K562 (cell line): ENCODE measurements around the gene ITPK1. TPM values are rescaled to one million over a fixed set of nuclear protein-coding genes. Genes with fewer than 3 reads are reported as not detected.

Source experiments
- ATAC-seq: fragments of 200-7000 bp; cut with Tn5 transposase; 3 replicates; pipeline ENCODE4 v1.9.1; 2020; ENCODE audit warnings: moderate library complexity
- BruUV-seq: library from RNA; stranded (reverse); fragments of 400-500 nt; replicated peaks from 2 replicates; lab custom pipeline; 2021; lab: Mats Ljungman, UMichigan
- CTCF ChIA-PET: fragments of 300-600 bp; formaldehyde crosslinking; extraction: SDS; loops from one replicate; lab custom pipeline; 2021; ENCODE audit warnings: low intra/inter-chr PET ratio; lab: Yijun Ruan, JAX
- POLR2A ChIA-PET: fragments of 300-600, 350-650 bp; sonication (Branson Sonifier 250); formaldehyde crosslinking; extraction: SDS; loops from one replicate; lab custom pipeline; 2021; ENCODE audit warnings: antibody characterized with exemption, inconsistent platforms; lab: Yijun Ruan, JAX
- DNase-seq, 4 experiments: peaks; one replicate each; pipeline versions ENCODE4 v3.0.0 to v3.0.0-alpha.2; 2011 to 2018; ENCODE audit warnings: low spot score in 3 of 4, mixed read lengths in 3 of 4; ENCODE audit errors: extremely low read depth in 1 of 4
- FAIRE-seq: peaks from 2 replicates; lab custom pipeline; 2011; peaks lifted over from hg19 to GRCh38; lab: Jason Lieb, UNC
- H2AFZ ChIP-seq: 2 replicates; pipeline ENCODE4 v1.6.0; 2011; ENCODE audit warnings: low read depth, low read length, control low read depth, inconsistent platforms
- H3K27ac ChIP-seq: fragments of 200-600 bp; 3 replicates; pipeline ENCODE4 v1.8.0; 2011; ENCODE audit warnings: low read depth, mild to moderate bottlenecking, control low read depth, inconsistent platforms, low read length, moderate library complexity, mixed read lengths; ENCODE audit errors: extremely low read depth
- H3K27me3 ChIP-seq, 2 experiments: fragments of 300-600 bp in 1 of 2; 2 replicates in 1 of 2; 3 replicates in 1 of 2; pipeline versions ENCODE4 v1.6.0 to v1.8.0; 2011; ENCODE audit warnings: inconsistent platforms in 2 of 2, low read length in 2 of 2, mild to moderate bottlenecking in 1 of 2, mixed read lengths in 1 of 2, moderate library complexity in 1 of 2; ENCODE audit not compliant: control insufficient read depth in 2 of 2, insufficient read depth in 2 of 2
- H3K36me3 ChIP-seq: fragments of 300-600 bp; 3 replicates; pipeline ENCODE4 v1.8.0; 2011; ENCODE audit warnings: mild to moderate bottlenecking, low read length, inconsistent platforms; ENCODE audit not compliant: control insufficient read depth, insufficient read depth
- H3K4me1 ChIP-seq, 2 experiments: fragments of 200-600 bp in 1 of 2; replicated peaks in 1 of 2; 2 replicates in 1 of 2; 3 replicates in 1 of 2; pipeline versions ENCODE4 v1.5.1 to v1.8.0; 2011; ENCODE audit warnings: inconsistent platforms in 2 of 2, low read length in 2 of 2, mild to moderate bottlenecking in 1 of 2, mixed read lengths in 1 of 2, moderate library complexity in 1 of 2; ENCODE audit not compliant: control insufficient read depth in 2 of 2, insufficient read depth in 2 of 2
- H3K4me2 ChIP-seq: 2 replicates; pipeline ENCODE4 v1.6.1; 2011; ENCODE audit warnings: low read length, control low read depth, inconsistent platforms, mixed read lengths; ENCODE audit not compliant: insufficient read depth
- H3K4me3 ChIP-seq: fragments of 200-600 bp; sonication (generic), shearing (Covaris generic); 2 replicates; pipeline ENCODE4 v1.5.1; 2016; ENCODE audit warnings: control low read depth, inconsistent platforms
- H3K79me2 ChIP-seq: fragments of 200-600 bp; 3 replicates; pipeline ENCODE4 v1.8.0; 2011; ENCODE audit warnings: low read length, inconsistent platforms; ENCODE audit not compliant: control insufficient read depth, insufficient read depth
- H3K9ac ChIP-seq, 2 experiments: 2 replicates each; pipeline versions ENCODE4 v1.6.0 to v1.6.1; 2011; ENCODE audit warnings: low read depth in 2 of 2, low read length in 2 of 2, control low read depth in 1 of 2, inconsistent platforms in 1 of 2, mild to moderate bottlenecking in 1 of 2, mixed read lengths in 1 of 2; ENCODE audit not compliant: insufficient read depth in 1 of 2
- H3K9me1 ChIP-seq: one replicate; pipeline ENCODE4 v1.6.0; 2011; ENCODE audit warnings: inconsistent platforms, mild to moderate bottlenecking, low read length, moderate library complexity; ENCODE audit not compliant: control insufficient read depth, insufficient read depth
- H3K9me3 ChIP-seq: replicated peaks from 2 replicates; pipeline ENCODE4 v1.5.1; 2011; ENCODE audit warnings: low read depth, low read length, inconsistent platforms; ENCODE audit not compliant: control insufficient read depth, insufficient read depth
- H4K20me1 ChIP-seq: replicated peaks from 2 replicates; pipeline ENCODE4 v1.6.1; 2011; ENCODE audit warnings: low read length, inconsistent platforms, mixed read lengths; ENCODE audit not compliant: control insufficient read depth, insufficient read depth
- ILF3 ChIP-seq: fragments of 450-650 bp; IDR thresholded peaks from 2 replicates; pipeline ENCODE4 v1.6.1; 2018; ENCODE audit warnings: antibody characterized with exemption, mild to moderate bottlenecking, moderate library complexity, borderline replicate concordance
- PHTF2 ChIP-seq: fragments of 250-450 bp; sonication (Bioruptor Pico); IDR thresholded peaks from 2 replicates; pipeline ENCODE4 v1.5.0; 2021; ENCODE audit warnings: mild to moderate bottlenecking
- PYGO2 ChIP-seq: fragments of 450-650 bp; IDR thresholded peaks from 2 replicates; pipeline ENCODE4 v1.6.1; 2016; ENCODE audit warnings: mild to moderate bottlenecking, missing genetic modification characterization, moderate library complexity, missing compliant biosample characterization
- RB1 ChIP-seq: fragments of 450-650 bp; IDR thresholded peaks from 2 replicates; pipeline ENCODE4 v1.6.1; 2017; ENCODE audit warnings: low read depth, mild to moderate bottlenecking
- RBM22 ChIP-seq: fragments of 200-400 bp; formaldehyde crosslinking; IDR thresholded peaks from 2 replicates; pipeline ENCODE4 v1.6.1; 2018; ENCODE audit warnings: low read length, low read depth; ENCODE audit not compliant: poor library complexity, severe bottlenecking
- SAP30 ChIP-seq: fragments of 200-600 bp; sonication (generic); IDR thresholded peaks from 2 replicates; pipeline ENCODE4 v1.6.1; 2012; ENCODE audit warnings: borderline replicate concordance, low read depth, mild to moderate bottlenecking, moderate library complexity, low read length, control low read depth, inconsistent platforms; ENCODE audit not compliant: insufficient read depth, poor library complexity, severe bottlenecking
- ZNF263 ChIP-seq: sonication (generic); formaldehyde crosslinking; IDR thresholded peaks from 2 replicates; pipeline ENCODE4 v1.8.0; 2022; ENCODE audit warnings: mild to moderate bottlenecking, missing genetic modification reagents, borderline replicate concordance
- ZNF695 ChIP-seq: fragments of 450-650 bp; formaldehyde crosslinking; IDR thresholded peaks from 2 replicates; pipeline ENCODE4 v1.4.0; 2020; ENCODE audit warnings: mild to moderate bottlenecking, moderate library complexity
- ZSCAN32 ChIP-seq: fragments of 450-650 bp; formaldehyde crosslinking; IDR thresholded peaks from 2 replicates; pipeline ENCODE4 v1.4.0; 2020; ENCODE audit warnings: mild to moderate bottlenecking, moderate library complexity
- WGBS: fragments of 100-300 bp; shearing (Covaris generic); methylation state at CpG from one replicate; pipeline ENCODE4 v1.1.6; 2016; ENCODE audit warnings: low coverage, mixed read lengths; ENCODE audit not compliant: insufficient coverage; ENCODE audit errors: missing lambda C conversion rate; 5-methylcytosine and 5-hydroxymethylcytosine counted together
- in situ Hi-C: fragments of 300-500 bp; cut with MboI; formaldehyde crosslinking; loops from 4 replicates; pipeline ENCODE4 v1.15.0; 2018; ENCODE audit warnings: inconsistent platforms, mixed read lengths
- intact Hi-C: fragments of 100-400 bp; cut with micrococcal nuclease; formaldehyde crosslinking; loops from 2 replicates; pipeline ENCODE4 v1.14.2; 2022
- polyA plus RNA-seq, 8 experiments: library from polyadenylated mRNA; depleted of rRNA in 4 of 8; stranded (reverse) in 5 of 8; unstranded in 3 of 8; fragments of >200 nt; fragmentation: Nextera tagmentation in 2 of 8; fragmentation: Illumina TruSeq in 1 of 8; extraction: Ambion mirVana in 2 of 8; extraction: Trizol in 1 of 8; gene quantifications; 2 replicates each; pipeline versions ENCODE4 v1.2.1 to v1.2.3, GENCODE V29; 2011 to 2014; ENCODE audit warnings: inconsistent platforms in 1 of 8, missing spikeins in 1 of 8
- total RNA-seq, 7 experiments: library from RNA; depleted of rRNA in 6 of 7; stranded (reverse); fragments of >200 nt in 6 of 7; fragmentation: Illumina TruSeq in 2 of 7; extraction: Trizol in 2 of 7; gene quantifications; 2 replicates each; pipeline versions ENCODE4 v1.2.1 to v1.2.3, GENCODE V29; 2011 to 2021; ENCODE audit warnings: low replicate concordance in 1 of 7
- TF ChIP-seq, protein P1 (sequence below): sonication (generic); formaldehyde crosslinking; IDR thresholded peaks from 2 replicates; pipeline ENCODE4 v1.8.0; 2022; ENCODE audit warnings: missing genetic modification reagents, mild to moderate bottlenecking, moderate library complexity, borderline replicate concordance
- TF ChIP-seq, protein P2 (sequence below): fragments of 250-450 bp; sonication (Bioruptor Pico); IDR thresholded peaks from 2 replicates; pipeline ENCODE4 v1.4.0; 2020; ENCODE audit warnings: borderline replicate concordance
- TF ChIP-seq, protein P3 (sequence below): fragments of 450-650 bp; conservative IDR thresholded peaks from 2 replicates; pipeline ENCODE4 v1.6.1; 2016; ENCODE audit warnings: missing genetic modification characterization, low read depth, mild to moderate bottlenecking, control low read depth, missing compliant biosample characterization

The ITPK1 gene
- total and polyA plus RNA-seq, 9 of the 15 experiments (the other 6 are each of a cell fraction or from before 2014, with no cell fraction given) = 1.2 to 39.2 (median 23.0) TPM

DNA sequence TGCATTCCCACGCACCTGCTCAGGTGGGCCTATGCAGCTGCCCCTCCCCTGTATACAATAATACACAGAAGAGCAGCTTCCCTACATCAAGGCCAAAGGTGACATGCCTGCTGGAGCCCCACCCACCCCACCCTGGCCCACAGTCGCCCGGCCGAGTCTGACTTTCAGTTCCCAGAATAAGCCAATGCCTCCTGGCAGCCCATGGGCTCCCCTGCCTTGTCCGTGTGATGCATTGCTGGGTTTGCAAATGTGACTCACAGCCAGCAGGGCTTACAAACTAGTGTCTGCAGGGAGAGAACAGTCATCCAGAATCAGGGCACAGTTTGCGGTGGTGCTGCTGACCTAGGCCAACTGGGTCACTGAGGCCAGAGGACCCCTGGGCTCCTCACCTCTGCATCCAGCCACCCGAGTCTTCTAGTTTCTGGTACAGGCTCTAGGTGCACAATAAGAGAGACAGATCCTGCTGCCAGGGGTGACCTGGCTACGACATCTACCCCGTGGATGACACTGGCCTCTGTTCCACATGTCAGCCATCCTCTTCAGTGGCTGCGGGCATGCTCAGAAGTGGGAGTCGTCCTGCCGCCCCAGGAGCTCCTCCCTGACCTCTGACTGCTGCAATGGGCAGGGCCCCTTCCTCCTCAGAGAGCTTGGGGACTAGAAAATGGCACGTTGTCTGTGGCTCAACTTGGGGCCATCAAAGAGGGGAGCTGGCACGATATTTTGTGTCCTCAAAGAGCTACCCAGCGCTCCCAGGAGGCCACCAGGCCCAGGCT, 108.3 kb downstream of the ITPK1 start:
- no peaks in the 10 kb centered on the region for H3K9me1 ChIP-seq
- peaks cover 4% of the 10 kb centered on the region for H4K20me1 ChIP-seq
- no peak overlapping the region for H3K4me3 ChIP-seq
- no peak for DNase-seq
- 0 out of 3 replicates have a peak, but pooled peaks cover 3% of the 10 kb centered on the region for H3K36me3 ChIP-seq
- no peak for ATAC-seq
- in situ Hi-C loops = no loop called here
- WGBS = 64% methylated on average over 6 of the region's 15 CpGs
- no TSS peak for BruUV-seq
- TF ChIP-seq RBM22 = no peak
- no peak for TF ChIP-seq ZSCAN32 (CRISPR knock-in tag)
- TF ChIP-seq, protein P1, sequence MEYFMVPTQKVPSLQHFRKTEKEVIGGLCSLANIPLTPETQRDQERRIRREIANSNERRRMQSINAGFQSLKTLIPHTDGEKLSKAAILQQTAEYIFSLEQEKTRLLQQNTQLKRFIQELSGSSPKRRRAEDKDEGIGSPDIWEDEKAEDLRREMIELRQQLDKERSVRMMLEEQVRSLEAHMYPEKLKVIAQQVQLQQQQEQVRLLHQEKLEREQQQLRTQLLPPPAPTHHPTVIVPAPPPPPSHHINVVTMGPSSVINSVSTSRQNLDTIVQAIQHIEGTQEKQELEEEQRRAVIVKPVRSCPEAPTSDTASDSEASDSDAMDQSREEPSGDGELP (CRISPR knock-in tag) = no peak
- TF ChIP-seq ILF3 = no peak
- TF ChIP-seq PYGO2 = no peak
- TF ChIP-seq, protein P2, sequence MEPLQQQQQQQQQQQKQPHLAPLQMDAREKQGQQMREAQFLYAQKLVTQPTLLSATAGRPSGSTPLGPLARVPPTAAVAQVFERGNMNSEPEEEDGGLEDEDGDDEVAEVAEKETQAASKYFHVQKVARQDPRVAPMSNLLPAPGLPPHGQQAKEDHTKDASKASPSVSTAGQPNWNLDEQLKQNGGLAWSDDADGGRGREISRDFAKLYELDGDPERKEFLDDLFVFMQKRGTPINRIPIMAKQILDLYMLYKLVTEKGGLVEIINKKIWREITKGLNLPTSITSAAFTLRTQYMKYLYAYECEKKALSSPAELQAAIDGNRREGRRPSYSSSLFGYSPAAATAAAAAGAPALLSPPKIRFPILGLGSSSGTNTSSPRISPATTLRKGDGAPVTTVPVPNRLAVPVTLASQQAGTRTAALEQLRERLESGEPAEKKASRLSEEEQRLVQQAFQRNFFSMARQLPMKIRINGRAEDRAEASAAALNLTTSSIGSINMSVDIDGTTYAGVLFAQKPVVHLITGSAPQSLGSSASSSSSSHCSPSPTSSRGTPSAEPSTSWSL (CRISPR knock-in tag) = no peak
- TF ChIP-seq, protein P3, sequence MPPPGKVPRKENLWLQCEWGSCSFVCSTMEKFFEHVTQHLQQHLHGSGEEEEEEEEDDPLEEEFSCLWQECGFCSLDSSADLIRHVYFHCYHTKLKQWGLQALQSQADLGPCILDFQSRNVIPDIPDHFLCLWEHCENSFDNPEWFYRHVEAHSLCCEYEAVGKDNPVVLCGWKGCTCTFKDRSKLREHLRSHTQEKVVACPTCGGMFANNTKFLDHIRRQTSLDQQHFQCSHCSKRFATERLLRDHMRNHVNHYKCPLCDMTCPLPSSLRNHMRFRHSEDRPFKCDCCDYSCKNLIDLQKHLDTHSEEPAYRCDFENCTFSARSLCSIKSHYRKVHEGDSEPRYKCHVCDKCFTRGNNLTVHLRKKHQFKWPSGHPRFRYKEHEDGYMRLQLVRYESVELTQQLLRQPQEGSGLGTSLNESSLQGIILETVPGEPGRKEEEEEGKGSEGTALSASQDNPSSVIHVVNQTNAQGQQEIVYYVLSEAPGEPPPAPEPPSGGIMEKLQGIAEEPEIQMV (tag) = no peak
- TF ChIP-seq PHTF2 = no peak
- TF ChIP-seq SAP30 = no peak
- TF ChIP-seq ZNF695 (CRISPR knock-in tag) = no peak
- TF ChIP-seq RB1 = no peak
- TF ChIP-seq ZNF263 (CRISPR knock-in tag) = no peak
- no peak overlapping the region for H2AFZ ChIP-seq
- no peak overlapping the region for H3K4me2 ChIP-seq
- H3K4me1 ChIP-seq = peaks cover 3 to 29% of the 10 kb centered on the region in 2 experiments; a peak in 4 of 5 replicates
- intact Hi-C loops = no loop called here
- FAIRE-seq = no peak
- ChIA-PET POLR2A (interaction anchor here (0.6 kb wide), 2 partner anchors 16 to 1904 kb away, joined by 3 read pairs; no protein-coding TSS in a partner anchor), CTCF (no interaction called here)
- no peaks in the 10 kb centered on the region for H3K9me3 ChIP-seq
- H3K9ac ChIP-seq = no peak overlapping the region
- no peak overlapping the region for H3K27ac ChIP-seq
- no peaks in the 10 kb centered on the region for H3K27me3 ChIP-seq
- no peaks in the 10 kb centered on the region for H3K79me2 ChIP-seq
